ENCODE measurements around the gene RBMS1.
"Not testable (repeated sequence)": the region's sequence is repeated elsewhere in the genome, so short reads cannot be mapped to it uniquely, and the experiment has no call there.

Gene RBMS1

GRCh38 chr2:160380611-160381010 lies 113.0 kb downstream of the RBMS1 start:
- DNase-seq (ENCODE audit: low read depth) = no peak

- DNase-seq (ENCODE audit: low read depth) = no peak
These were observed 113.5 kb downstream of the RBMS1 start for GRCh38 chr2:160380000-160380570.

DNA sequence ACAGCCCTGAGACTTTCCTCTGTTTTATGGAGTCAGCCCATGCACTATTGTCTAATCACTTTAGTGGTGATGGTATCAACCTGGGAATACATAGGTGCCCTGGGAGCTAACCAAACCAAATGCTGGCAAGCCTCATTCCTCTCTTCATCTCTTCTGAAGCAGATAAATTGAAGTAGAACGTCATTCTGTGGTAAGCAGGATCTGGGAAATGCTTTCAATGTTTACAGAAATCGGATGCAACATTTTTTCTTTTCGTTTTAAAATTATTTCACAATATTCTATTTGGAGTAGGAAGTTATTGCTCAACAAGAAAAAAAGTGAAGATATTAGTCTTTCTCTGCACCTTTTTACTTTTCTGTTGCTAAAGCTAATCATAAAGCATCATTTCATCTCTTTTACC lies 114.2 kb downstream of the RBMS1 start:
- DNase-seq (ENCODE audit: low read depth) = no peak

- DNase-seq (ENCODE audit: low read depth) = no peak
These were observed 116.2 kb downstream of the RBMS1 start for GRCh38 chr2:160377204-160377995.

GRCh38 chr2:160376576-160376975 lies 117.0 kb downstream of the RBMS1 start:
- no peak for DNase-seq (ENCODE audit: low read depth)

- DNase-seq (ENCODE audit: low read depth) = no peak
These were observed 117.7 kb downstream of the RBMS1 start for GRCh38 chr2:160375802-160376469.

DNA sequence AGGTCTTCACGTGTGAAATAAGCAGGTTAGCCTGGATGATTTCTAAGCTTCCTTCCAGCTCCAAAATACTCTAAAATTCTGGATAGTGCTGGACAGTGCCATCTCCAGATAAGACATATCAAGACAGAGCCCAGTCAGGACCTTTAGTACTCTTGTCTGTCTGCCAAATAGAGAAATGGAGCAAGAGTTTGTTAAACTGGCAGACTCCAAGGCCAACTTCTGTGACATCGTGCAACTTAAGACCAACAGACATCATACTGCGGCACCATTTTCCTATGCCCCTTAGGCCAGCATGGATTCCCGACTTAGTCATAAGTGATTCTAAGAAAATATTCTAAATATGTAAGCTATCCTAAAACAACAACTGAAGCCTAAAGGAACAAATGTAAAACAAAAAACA lies 118.6 kb downstream of the RBMS1 start:
- no peak for DNase-seq (ENCODE audit: low read depth)

GRCh38 chr2:160373666-160374065 lies 119.9 kb downstream of the RBMS1 start:
- DNase-seq (ENCODE audit: low read depth) = no peak

DNA sequence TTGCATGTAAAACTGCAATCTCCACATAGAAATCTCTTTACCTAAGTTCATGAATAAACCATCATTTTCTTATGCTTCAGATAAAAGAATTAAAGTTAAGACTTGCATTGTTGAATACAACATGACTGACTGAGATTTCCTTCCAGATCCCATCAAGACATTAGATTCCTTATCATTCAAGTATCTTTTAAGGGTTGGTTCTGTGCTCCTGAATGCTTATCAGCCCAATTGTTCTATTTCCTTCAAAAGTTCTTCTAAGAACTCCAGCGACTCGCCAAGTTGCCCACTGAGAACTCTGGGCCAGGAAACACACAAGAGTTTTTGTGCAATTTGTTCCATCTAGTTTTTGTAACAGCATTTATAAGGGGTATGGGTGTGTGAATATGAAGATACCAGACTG lies 120.3 kb downstream of the RBMS1 start:
- no peak for DNase-seq (ENCODE audit: low read depth)

GRCh38 chr2:160372585-160372984 lies 121.0 kb downstream of the RBMS1 start:
- DNase-seq (ENCODE audit: low read depth) = no peak

DNA sequence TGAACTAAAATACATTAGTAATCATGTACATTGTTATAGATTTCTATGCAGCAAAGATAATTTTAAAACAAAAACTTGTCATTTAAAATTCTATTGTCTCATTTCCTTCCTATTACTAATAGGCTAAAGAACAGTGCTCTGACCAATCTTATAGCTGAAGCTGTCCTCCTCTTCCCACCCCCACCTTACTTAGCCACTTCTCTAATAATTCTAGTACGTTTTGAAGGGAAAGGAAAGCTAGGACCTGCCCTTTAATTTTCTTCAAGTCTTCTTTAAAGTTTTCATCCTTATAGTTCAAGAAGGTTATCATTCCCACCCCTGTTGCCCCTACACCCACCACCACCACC lies 121.6 kb downstream of the RBMS1 start:
- no peak for DNase-seq (ENCODE audit: low read depth)

DNA sequence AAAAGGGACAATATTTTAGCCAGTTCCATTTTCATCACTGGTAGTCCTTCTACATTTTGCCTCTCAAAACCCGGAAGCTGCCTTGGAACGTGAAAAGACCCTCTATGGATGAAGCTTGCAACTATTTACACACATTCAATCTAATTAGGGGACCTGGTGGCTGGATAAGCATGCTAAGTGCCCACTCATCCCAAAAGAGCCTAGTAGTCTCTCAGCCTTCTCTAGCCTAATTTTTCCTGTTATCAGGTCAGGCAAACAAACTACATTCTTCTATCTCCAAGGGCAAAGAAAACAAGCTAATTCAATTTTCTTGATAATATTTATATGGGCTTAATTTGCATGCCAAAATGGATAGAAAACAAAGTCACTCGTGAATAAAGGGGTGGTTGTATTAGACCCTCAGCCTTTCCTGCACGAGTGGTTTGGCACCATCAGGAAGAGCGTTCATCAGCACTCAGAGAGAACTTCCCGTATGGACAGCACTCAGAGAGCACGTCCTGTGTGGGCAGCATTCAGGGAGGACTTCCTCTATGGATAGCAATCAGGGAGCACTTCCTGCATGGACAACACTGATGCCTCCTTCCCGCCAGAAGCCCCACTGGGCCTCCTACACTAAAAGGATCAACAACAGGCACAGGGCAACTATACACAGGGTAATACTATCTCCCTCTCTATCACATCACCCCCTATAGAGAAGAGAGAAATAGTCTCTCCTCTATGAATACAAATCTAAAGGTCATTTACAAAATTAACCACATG lies 122.2 kb downstream of the RBMS1 start:
- DNase-seq (ENCODE audit: low read depth) = no peak

- no peak for DNase-seq (ENCODE audit: low read depth)
These were observed 124.3 kb downstream of the RBMS1 start for GRCh38 chr2:160368988-160369930.

DNA sequence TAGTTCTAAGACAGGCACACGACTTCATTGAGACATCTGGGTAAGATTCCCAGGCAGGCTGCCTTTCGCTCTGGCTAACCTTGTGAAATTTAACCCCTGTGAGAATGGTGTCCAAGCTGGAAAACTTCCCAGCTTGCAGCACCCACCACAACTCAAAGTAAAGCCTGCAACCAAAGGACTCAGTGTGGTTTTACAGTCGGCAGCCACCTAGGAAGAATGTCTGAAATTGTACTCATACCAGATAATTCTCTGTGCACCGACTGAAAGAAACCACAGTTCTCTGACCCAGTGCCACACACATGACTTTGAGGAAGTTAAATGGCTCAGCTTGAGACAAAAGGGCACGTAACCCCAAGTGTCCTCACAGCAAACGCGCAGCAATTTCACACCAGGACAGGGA lies 125.7 kb downstream of the RBMS1 start:
- no peak for DNase-seq (ENCODE audit: low read depth)

GRCh38 chr2:160367139-160367538 lies 126.5 kb downstream of the RBMS1 start:
- DNase-seq (ENCODE audit: low read depth) = not testable (repeated sequence)

DNA sequence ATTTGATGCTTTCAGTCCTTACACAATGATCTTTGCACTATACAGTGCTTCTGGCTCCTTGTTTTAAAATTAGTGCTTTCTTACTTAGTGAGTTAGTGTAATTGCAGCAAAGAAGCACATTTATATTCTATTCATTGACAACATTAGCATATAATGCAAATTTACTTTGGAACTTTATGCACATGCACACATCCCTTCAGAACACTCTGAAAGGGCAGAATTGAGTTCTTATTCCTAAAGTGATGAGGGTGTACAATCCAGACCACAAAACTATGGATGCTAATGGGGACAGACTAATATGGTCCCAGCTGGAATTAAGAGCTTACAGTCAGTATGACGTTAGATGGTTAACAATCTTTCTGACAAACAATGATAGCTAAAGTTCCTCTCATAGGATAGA lies 127.1 kb downstream of the RBMS1 start:
- no peak for DNase-seq (ENCODE audit: low read depth)

DNA sequence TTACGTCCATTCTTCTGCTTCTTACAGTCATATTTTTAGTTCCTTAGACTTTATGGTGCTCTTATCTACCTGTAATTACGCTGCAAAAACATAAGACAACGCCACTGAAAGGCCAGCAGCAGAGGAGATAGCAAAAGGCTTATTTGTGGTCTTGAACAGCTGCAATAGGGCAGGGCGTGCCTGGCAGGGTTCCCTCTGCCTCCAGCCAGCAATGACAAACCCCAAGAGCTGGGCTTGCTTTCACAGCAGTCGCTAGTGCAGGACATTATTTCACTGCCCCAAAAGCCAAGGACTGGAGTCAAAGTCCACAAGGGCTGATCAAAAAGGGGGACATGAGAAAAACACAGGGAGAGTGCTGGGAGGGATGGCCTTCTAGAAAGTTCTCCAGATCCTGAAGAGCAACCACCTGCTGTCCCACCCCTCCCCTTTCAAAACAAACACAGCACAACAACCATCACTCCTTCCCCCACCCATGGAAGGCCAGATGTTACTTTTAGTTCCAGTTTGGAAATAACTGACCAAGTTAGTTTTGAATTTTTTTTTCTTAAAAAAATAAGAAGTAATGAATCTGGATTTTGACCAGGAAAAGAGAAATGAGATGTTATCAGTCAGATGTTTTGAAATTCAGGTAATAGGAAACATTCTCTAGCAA lies 127.8 kb downstream of the RBMS1 start:
- no peak for DNase-seq (ENCODE audit: low read depth)

- no peak for DNase-seq (ENCODE audit: low read depth)
These were observed 129.2 kb downstream of the RBMS1 start for GRCh38 chr2:160364364-160364763.

- no peak for DNase-seq (ENCODE audit: low read depth)
These were observed 129.6 kb downstream of the RBMS1 start for GRCh38 chr2:160363961-160364360.

- no peak for DNase-seq (ENCODE audit: low read depth)
These were observed 130.6 kb downstream of the RBMS1 start for GRCh38 chr2:160363055-160363454.

- no peak for DNase-seq (ENCODE audit: low read depth)
These were observed 131.1 kb downstream of the RBMS1 start for GRCh38 chr2:160362541-160362940.
